ENCODE results near the gene ZNF593. TPM values are rescaled to one million over a fixed set of nuclear protein-coding genes. Genes with fewer than 3 reads are reported as not detected.
A peak's percentile ranks its signal among the peaks of the same experiment; 100 is the strongest.

ZNF593 gene
- total and polyA plus RNA-seq, 9 of the 15 experiments (the other 6 are each of a cell fraction or from before 2014, with no cell fraction given): 9.8 to 334 (median 48.2) TPM

DNA sequence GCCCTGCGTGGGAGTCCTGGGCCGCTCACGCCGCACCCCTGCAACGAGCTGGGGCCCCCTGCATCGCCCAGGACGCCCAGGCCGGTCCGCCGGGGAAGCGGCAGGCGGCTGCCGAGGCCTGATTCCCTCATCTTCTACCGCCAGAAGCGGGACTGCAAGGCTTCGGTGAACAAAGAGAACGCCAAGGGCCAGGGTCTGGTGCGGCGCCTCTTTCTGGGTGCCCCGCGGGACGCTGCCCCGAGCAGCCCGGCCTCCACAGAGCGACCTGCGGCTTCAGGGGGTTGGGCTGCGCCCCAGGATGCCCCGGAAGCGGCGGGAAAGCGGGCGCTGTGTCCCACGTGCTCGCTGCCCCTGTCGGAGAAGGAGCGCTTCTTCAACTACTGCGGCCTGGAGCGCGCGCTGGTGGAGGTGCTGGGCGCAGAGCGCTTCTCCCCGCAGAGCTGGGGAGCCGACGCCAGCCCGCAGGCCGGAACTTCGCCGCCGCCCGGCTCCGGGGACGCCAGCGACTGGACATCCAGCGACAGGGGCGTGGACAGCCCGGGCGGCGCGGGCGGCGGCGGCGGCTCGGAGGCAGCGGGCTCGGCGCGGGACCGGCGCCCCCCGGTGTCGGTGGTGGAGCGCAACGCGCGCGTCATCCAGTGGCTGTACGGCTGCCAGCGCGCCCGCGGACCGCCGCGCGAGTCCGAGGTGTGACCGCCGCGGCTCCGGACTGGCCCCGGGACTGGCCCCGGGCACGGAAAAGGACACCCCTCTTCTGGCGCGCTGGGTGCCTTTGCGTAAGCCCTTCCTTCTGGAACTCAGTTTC, 8.1 kb upstream of the ZNF593 start (continued):
- TF ChIP-seq, protein P1, sequence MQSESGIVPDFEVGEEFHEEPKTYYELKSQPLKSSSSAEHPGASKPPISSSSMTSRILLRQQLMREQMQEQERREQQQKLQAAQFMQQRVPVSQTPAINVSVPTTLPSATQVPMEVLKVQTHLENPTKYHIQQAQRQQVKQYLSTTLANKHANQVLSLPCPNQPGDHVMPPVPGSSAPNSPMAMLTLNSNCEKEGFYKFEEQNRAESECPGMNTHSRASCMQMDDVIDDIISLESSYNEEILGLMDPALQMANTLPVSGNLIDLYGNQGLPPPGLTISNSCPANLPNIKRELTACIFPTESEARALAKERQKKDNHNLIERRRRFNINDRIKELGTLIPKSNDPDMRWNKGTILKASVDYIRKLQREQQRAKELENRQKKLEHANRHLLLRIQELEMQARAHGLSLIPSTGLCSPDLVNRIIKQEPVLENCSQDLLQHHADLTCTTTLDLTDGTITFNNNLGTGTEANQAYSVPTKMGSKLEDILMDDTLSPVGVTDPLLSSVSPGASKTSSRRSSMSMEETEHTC (IDR thresholded peaks at IDR 0.05): no peak
- peak; percentile 92 for TF ChIP-seq RBFOX2 (IDR thresholded peaks at IDR 0.05; ENCODE audit: low read depth, low read length)
- no peak for TF ChIP-seq XRCC4 (IDR thresholded peaks at IDR 0.05; ENCODE audit: extremely low read depth, insufficient read depth, insufficient read length)
- TF ChIP-seq BACH1 (tag; IDR thresholded peaks at IDR 0.05): no peak
- TF ChIP-seq, protein P2, sequence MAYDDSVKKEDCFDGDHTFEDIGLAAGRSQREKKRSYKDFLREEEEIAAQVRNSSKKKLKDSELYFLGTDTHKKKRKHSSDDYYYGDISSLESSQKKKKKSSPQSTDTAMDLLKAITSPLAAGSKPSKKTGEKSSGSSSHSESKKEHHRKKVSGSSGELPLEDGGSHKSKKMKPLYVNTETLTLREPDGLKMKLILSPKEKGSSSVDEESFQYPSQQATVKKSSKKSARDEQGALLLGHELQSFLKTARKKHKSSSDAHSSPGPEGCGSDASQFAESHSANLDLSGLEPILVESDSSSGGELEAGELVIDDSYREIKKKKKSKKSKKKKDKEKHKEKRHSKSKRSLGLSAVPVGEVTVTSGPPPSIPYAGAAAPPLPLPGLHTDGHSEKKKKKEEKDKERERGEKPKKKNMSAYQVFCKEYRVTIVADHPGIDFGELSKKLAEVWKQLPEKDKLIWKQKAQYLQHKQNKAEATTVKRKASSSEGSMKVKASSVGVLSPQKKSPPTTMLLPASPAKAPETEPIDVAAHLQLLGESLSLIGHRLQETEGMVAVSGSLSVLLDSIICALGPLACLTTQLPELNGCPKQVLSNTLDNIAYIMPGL (CRISPR knock-in tag; IDR thresholded peaks at IDR 0.05): peak; percentile 93
- TF ChIP-seq WHSC1 (IDR thresholded peaks at IDR 0.05; ENCODE audit: low read length): no peak
- TF ChIP-seq, protein P3, sequence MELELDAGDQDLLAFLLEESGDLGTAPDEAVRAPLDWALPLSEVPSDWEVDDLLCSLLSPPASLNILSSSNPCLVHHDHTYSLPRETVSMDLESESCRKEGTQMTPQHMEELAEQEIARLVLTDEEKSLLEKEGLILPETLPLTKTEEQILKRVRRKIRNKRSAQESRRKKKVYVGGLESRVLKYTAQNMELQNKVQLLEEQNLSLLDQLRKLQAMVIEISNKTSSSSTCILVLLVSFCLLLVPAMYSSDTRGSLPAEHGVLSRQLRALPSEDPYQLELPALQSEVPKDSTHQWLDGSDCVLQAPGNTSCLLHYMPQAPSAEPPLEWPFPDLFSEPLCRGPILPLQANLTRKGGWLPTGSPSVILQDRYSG (tag; conservative IDR thresholded peaks at IDR 0.05; ENCODE audit: low read depth): no peak; the same call in 1 of the 2 replicates
- no peak for TF ChIP-seq COPS2 (conservative IDR thresholded peaks at IDR 0.05)
- TF ChIP-seq HNRNPK (IDR thresholded peaks at IDR 0.05; ENCODE audit: low read depth, low read length, poor library complexity, severe bottlenecking): no peak
- TF ChIP-seq CREBBP (IDR thresholded peaks at IDR 0.05; ENCODE audit: low read depth, low read length): no peak
- TF ChIP-seq MEF2D (tag; conservative IDR thresholded peaks at IDR 0.05; ENCODE audit: low read depth): no peak
- TF ChIP-seq TGIF2 (CRISPR knock-in tag; IDR thresholded peaks at IDR 0.05): no peak
- no peak for TF ChIP-seq SRSF7 (optimal IDR thresholded peaks at IDR 0.05; ENCODE audit: low read depth, low read length)
- TF ChIP-seq PHTF2 (CRISPR knock-in tag; IDR thresholded peaks at IDR 0.05): no peak
- TF ChIP-seq SREBF1 (IDR thresholded peaks at IDR 0.05; ENCODE audit: borderline replicate concordance, low read depth, low read length): no peak
- TF ChIP-seq KAT8 (IDR thresholded peaks at IDR 0.05; ENCODE audit: low read depth): no peak
- no peak for TF ChIP-seq TAF7 (tag; IDR thresholded peaks at IDR 0.05)
- no peak for TF ChIP-seq KAT7 (CRISPR knock-in tag; IDR thresholded peaks at IDR 0.05; ENCODE audit: borderline replicate concordance)
- TF ChIP-seq, protein P4, sequence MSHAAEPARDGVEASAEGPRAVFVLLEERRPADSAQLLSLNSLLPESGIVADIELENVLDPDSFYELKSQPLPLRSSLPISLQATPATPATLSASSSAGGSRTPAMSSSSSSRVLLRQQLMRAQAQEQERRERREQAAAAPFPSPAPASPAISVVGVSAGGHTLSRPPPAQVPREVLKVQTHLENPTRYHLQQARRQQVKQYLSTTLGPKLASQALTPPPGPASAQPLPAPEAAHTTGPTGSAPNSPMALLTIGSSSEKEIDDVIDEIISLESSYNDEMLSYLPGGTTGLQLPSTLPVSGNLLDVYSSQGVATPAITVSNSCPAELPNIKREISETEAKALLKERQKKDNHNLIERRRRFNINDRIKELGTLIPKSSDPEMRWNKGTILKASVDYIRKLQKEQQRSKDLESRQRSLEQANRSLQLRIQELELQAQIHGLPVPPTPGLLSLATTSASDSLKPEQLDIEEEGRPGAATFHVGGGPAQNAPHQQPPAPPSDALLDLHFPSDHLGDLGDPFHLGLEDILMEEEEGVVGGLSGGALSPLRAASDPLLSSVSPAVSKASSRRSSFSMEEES (CRISPR knock-in tag; IDR thresholded peaks at IDR 0.05): no peak
- TF ChIP-seq GABPA (tag; conservative IDR thresholded peaks at IDR 0.05; ENCODE audit: low read depth): peak; percentile 60
- TF ChIP-seq ZNF274 (IDR thresholded peaks at IDR 0.05; ENCODE audit: borderline replicate concordance, low read depth, low read length): no peak
